Measurements from ENCODE around the gene PPIE. TPM values are rescaled to one million over a fixed set of nuclear protein-coding genes. Genes with fewer than 3 reads are reported as not detected.

PPIE gene
- polyA plus RNA-seq, 1 donor (not counting 4 experiments of a cell fraction or from before 2014, with no cell fraction given) = 60.6 TPM

- H3K27me3 ChIP-seq (ENCODE audit: control insufficient read depth, extremely low read depth, insufficient read depth, low read length) = no peaks in the 10 kb centered on the region
- dilution Hi-C loops (cut with MboI; ENCODE audit: extremely low pct_ligation_motif_present, low sequenced_read_pairs) = no loop called here
- peak overlapping the region; percentile 26 for H3K27ac ChIP-seq (ENCODE audit: control insufficient read depth, insufficient read depth, low read length)
- peak; percentile 80 for FAIRE-seq
- peak overlapping the region in 1 of 3 experiments; percentile 23 for H3K4me3 ChIP-seq (ENCODE audit: control insufficient read depth in 2 of 3, extremely low read depth in 1 of 3, insufficient read depth in 2 of 3, low read depth in 1 of 3, low read length in 3 of 3)
- DNase-seq (ENCODE audit: low read depth, low spot score) = peak; percentile 71
- H3K9me1 ChIP-seq (ENCODE audit: control insufficient read depth, extremely low read depth, insufficient read depth, low read length) = no peaks in the 10 kb centered on the region
- TF ChIP-seq CTCF (optimal IDR thresholded peaks at IDR 0.05 in 1 of 3, IDR thresholded peaks at IDR 0.05 in 1 of 3, conservative IDR thresholded peaks at IDR 0.05 in 1 of 3; ENCODE audit: extremely low read depth in 1 of 3, insufficient read depth in 2 of 3, low read length in 3 of 3) (peak; percentile 80 to 92 (median 89)), EZH2 (IDR thresholded peaks at IDR 0.05; ENCODE audit: low read length) (no peak)
- H3K79me2 ChIP-seq (ENCODE audit: control insufficient read depth, insufficient read depth, low read length) = no peaks in the 10 kb centered on the region
- H3K4me2 ChIP-seq (ENCODE audit: control insufficient read depth, extremely low read depth, insufficient read depth, low read depth, low read length) = peak overlapping the region; percentile 73
- H3K36me3 ChIP-seq (ENCODE audit: control insufficient read depth in 2 of 2, extremely low read depth in 1 of 2, insufficient read depth in 2 of 2, low read length in 2 of 2) = no peaks in the 10 kb centered on the region
- H3K9ac ChIP-seq (ENCODE audit: control insufficient read depth, extremely low read depth, insufficient read depth, low read length) = peak overlapping the region; percentile 26
- peak overlapping the region; percentile 70 for H2AFZ ChIP-seq (ENCODE audit: control insufficient read depth, low read length)
- peaks cover 16% of the 10 kb centered on the region for H3K4me1 ChIP-seq (ENCODE audit: control insufficient read depth, extremely low read depth, insufficient read depth, low read length)
- H4K20me1 ChIP-seq (ENCODE audit: control insufficient read depth, extremely low read depth, insufficient read depth, low read length) = no peaks in the 10 kb centered on the region
- no peaks in the 10 kb centered on the region for H3K9me3 ChIP-seq (ENCODE audit: control insufficient read depth, low read depth, low read length)
These were observed 61.2 kb downstream of the PPIE start for GRCh38 chr1:39799770-39800470.

GRCh38 chr1:39800471-39800835, 61.8 kb downstream of the PPIE start:
- H3K4me2 ChIP-seq (ENCODE audit: control insufficient read depth, extremely low read depth, insufficient read depth, low read depth, low read length) = no peak overlapping the region
- TF ChIP-seq EZH2 (IDR thresholded peaks at IDR 0.05; ENCODE audit: low read length) (no peak), CTCF (optimal IDR thresholded peaks at IDR 0.05 in 1 of 3, IDR thresholded peaks at IDR 0.05 in 1 of 3, conservative IDR thresholded peaks at IDR 0.05 in 1 of 3; ENCODE audit: extremely low read depth in 1 of 3, insufficient read depth in 2 of 3, low read length in 3 of 3) (no peak)
- peak overlapping the region; percentile 26 for H3K27ac ChIP-seq (ENCODE audit: control insufficient read depth, insufficient read depth, low read length)
- H3K27me3 ChIP-seq (ENCODE audit: control insufficient read depth, extremely low read depth, insufficient read depth, low read length) = no peaks in the 10 kb centered on the region
- no peaks in the 10 kb centered on the region for H3K9me3 ChIP-seq (ENCODE audit: control insufficient read depth, low read depth, low read length)
- no peaks in the 10 kb centered on the region for H3K36me3 ChIP-seq (ENCODE audit: control insufficient read depth in 2 of 2, extremely low read depth in 1 of 2, insufficient read depth in 2 of 2, low read length in 2 of 2)
- DNase-seq (ENCODE audit: low read depth, low spot score) = no peak
- dilution Hi-C loops (cut with MboI; ENCODE audit: extremely low pct_ligation_motif_present, low sequenced_read_pairs) = no loop called here
- no peak overlapping the region for H3K9ac ChIP-seq (ENCODE audit: control insufficient read depth, extremely low read depth, insufficient read depth, low read length)
- no peaks in the 10 kb centered on the region for H4K20me1 ChIP-seq (ENCODE audit: control insufficient read depth, extremely low read depth, insufficient read depth, low read length)
- H3K9me1 ChIP-seq (ENCODE audit: control insufficient read depth, extremely low read depth, insufficient read depth, low read length) = no peaks in the 10 kb centered on the region
- H3K79me2 ChIP-seq (ENCODE audit: control insufficient read depth, insufficient read depth, low read length) = no peaks in the 10 kb centered on the region
- no peak overlapping the region for H2AFZ ChIP-seq (ENCODE audit: control insufficient read depth, low read length)
- H3K4me3 ChIP-seq (ENCODE audit: control insufficient read depth in 2 of 3, extremely low read depth in 1 of 3, insufficient read depth in 2 of 3, low read depth in 1 of 3, low read length in 3 of 3) = no peak overlapping the region
- H3K4me1 ChIP-seq (ENCODE audit: control insufficient read depth, extremely low read depth, insufficient read depth, low read length) = peaks cover 16% of the 10 kb centered on the region
- FAIRE-seq = no peak
